ENCODE measurements around the gene CCR7.

CCR7 gene

DNA sequence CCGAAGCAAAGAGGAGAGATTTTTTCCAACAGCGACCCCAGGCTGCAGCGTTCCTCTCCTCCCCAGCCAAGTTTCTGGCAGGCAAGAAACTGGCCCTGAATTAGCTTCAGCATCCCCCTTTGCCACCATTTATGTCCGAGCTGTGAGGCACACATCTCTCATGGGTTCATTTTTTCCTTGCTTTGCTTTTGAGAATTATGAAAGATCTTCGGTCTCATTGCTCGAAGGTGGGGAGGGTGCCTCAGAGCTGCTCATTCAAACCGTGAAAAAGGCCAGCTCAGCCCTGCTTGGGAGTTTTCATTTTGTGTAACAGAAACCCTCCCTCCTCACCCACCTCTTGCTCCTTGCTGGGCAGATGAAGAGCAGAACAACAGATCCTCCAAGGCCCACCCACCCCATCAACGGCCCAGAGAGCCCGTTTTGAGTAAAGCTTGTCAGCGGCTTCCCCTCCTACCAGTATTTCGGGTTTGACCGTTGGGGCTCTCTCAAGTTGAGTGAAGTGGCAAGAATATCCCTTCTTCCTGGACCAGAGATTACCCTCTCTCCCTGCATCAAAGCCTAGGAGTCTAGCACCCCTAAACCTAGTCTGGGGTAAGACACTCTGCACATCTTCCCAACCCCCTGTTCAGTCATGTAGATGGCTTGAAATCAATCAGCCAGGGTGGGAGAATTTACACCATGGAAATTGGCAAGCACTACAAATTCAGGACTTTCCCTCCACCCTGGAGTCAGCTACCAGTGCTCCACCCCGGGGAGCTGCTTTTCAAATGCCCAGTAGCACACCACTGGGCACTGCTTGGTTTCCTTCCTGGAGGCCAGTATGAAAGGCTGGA, 1.8 kb downstream of the CCR7 start:
- DNase-seq (ENCODE audit: low read depth in 4 of 4, low spot score in 1 of 4): peak in 2 of 4 experiments; percentile 58 to 76

DNA sequence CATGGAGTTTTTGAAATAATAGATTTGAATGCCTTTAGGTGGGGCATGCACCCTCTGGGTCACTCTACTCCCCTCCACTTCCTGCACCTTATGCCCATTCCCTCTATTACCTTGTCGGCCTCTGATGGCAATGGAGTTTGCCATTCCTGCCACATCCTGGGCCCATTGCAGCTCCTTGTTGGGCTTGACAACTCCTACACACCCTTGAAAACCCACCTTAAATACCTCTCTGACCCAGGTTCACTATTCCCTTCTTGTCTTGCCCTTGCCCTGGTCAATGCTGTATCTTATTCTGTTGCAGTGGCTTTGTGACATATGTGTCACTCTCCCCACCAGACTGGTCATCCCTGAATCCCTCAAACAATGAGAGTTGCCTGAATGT, 2.4 kb downstream of the CCR7 start:
- no peak for DNase-seq (ENCODE audit: low read depth in 4 of 4, low spot score in 1 of 4)

DNA sequence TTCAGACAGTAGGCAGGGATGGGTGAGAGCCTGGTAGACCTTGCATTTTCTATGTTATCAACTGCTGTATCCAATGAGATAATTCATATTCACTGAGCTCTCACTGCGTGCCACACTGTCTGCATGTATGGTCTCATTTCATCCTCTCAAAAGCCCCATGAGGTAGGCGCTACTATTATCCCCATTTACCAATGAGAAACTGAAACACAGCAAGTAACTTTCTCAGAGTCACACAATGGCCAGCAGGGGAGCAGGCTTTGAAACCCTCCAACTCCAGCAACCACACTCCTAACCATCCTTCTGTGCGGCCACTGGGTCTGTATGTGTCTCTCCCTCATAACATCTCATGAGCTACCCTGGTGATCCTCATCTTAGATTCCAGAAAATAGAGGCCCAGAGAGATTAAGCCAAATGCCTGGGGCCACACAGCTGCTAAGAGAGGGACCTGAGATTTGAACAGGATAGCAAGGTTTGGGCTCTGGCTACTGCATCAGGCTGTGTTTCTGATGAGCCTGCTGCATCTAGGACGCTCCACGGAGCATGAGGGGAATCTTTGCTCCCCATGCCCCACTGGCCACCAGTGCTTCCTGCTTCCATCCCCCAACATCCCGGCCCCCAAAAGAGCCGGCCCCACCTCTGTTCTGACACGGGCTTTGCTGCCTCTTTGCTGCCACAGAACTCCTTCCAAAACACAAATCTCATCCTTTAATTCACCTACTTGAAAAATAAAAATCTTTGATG, 3.2 kb downstream of the CCR7 start:
- DNase-seq (ENCODE audit: low read depth in 4 of 4, low spot score in 1 of 4): no peak

DNA sequence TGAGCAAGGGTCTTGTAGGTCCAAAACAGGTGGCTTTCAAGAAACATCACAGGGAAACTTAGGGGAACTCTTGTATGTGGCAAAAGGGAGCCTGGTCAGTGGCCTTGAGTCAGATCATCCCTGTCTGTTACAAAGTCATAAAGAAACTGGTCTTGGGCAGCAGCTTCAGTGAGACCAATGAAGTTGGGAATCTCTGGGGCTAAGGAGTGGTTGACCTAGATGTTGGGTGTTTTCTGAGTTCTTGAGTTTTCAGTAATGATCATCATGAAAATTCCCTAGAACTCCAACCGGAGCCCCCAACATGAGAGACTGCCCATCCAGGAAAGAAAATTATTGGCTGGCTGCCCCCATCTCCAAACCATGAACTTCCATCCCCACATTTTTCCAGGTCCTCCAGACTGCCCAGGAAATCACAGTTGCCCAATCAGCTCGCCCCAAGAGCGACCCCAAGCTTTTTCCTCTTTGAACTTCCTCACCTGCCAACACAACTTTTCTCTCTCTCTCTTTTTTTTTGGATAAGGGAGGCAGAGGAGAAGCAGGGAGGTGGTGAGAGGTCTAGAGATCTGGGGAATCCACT, 3.9 kb downstream of the CCR7 start:
- DNase-seq (ENCODE audit: low read depth in 4 of 4, low spot score in 1 of 4): no peak

DNA sequence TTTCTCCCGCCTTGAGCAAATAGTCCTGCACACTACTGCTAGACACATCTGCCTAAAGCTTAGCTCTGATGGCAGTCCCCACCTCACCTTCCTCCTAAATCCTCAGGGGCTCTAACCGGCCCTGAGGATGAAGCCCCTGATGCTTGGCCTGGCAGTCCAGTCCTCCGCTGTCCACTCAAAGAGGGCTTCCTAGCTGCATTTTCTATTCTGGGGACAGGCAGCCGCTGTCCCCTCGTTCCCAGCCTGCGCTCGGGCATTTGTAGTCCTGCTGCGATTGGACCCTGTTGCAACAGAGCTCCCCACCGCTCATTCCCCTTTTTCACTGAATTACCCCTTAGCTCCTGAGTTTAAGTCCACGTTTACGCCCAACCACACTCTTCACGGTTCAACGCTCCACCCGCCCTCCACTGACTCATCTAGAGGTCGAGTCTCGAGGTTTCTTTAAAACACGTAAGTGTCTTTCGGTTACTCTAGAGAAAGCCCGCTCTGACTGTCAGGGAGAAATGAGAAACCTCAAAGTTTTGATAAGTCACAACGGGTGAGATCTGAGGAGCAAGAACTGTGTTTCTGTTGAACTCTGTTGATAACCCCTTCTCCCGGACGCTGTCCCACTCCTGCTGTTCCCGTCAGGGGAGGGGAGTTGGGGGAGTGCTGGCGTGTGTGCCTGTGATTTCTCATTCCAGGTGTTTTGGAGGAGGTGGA, 4.5 kb downstream of the CCR7 start:
- DNase-seq (ENCODE audit: low read depth in 4 of 4, low spot score in 1 of 4): peak in 1 of 4 experiments; percentile 59

DNA sequence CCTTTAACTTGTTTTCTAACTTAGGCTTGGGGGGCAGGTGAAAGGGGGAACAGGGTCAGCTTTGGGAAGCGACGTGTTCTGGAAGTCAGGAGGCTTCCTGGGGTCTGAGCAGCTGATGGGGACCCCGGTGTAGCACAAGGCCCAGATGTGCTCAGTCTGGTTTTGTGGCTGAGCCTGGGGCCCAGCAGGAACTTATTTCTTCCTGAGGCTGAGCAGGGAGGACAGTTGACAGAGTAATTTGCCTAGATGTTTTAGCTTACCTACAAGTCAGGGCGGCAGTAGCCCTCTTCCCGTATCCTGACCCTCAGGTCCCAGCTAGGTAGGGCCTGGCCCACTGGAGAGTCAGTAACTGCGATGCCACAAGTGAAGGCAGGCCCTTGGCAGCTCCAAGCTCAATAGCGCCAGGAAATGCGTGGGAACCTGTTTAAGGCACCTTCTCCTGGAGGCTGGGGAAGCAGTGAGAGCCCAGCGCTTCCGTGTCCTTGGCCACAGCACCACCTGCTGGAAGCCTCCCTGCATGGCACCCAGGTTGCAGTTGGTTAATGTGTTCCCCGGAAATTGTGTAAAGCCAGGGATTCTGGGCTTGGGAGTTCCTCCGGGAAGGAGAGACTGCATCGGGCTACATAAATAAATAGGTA, 5.2 kb downstream of the CCR7 start:
- DNase-seq (ENCODE audit: low read depth in 4 of 4, low spot score in 1 of 4): peak in 3 of 4 experiments; percentile 73 to 81 (median 73)

DNA sequence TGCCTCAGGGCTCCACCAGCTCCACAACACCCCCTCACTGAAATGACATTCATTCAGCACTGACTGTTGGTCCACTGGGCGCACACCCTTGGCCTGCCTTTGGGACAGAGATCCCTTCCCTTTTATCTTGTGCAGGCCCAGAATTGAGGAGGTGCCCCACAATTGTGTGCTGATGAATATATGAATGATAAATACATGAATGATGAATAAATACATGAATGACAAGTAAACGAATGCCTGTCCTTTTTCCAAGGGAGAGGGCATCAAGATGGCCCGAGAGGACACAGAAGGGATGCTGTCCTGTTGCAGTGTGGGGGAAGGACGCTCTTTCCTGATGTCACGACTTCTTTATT, 5.7 kb downstream of the CCR7 start:
- no peak for DNase-seq (ENCODE audit: low read depth in 4 of 4, low spot score in 1 of 4)

DNA sequence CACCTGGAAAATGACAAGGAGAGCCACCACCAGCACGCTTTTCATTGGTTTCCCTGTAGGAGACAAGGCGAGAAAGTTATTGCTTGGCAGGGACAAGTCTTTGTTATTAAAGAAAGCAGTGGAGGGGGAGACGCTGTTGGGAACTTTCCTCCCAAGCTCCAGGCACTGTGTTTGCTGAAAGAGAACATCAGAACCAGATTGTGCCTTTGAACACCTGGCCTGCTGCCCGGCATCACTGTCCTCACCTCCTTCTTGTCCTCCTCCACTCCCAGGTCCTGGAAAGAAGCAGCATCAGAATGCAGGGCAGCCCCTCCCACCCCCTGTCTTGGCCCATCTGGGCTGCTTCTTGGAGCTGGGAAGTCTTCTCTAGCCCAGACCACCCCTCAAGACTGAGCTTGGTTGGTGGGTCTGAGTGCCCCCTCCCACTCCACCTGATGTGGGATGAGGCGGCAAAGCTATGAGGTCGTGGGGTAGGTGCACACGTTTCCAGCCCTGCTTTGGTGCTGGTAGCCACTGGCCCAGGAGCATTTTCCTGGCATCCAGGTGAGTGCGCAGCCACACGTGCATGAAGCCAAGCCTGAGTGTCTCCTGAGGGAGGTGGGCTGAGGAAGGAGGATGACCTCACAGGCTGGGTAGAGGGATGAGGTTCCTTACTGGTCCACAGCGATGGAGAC, 6.2 kb downstream of the CCR7 start:
- DNase-seq (ENCODE audit: low read depth in 4 of 4, low spot score in 1 of 4): no peak

DNA sequence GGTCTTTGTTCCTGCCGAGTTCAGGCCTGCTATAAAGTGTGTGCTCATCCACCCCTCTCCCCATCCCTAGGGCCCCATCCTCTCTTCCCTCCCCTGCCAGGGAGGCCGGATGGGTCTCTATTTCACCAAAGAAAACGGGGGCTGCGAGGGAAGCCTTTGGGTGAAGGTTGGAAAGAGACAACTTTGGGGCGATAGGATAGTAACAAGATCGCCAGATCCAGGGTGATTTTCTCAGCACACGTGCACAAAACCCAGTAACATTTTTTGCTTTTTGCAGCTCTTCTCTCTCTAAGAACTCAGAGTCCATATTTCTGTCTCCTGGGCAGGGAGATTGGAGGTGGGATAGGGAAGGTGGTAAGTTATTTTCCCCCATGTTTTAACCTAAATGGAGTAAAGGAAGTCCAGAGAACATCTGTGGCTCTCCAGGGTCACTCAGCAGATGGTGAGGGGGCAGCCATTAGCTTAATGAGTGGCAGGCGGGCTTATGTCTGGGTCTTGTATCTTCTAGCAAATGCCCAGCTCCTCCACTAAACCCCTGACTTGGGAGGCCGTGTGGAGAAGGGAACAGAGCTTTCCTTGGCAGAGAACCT, 6.9 kb downstream of the CCR7 start:
- DNase-seq (ENCODE audit: low read depth in 4 of 4, low spot score in 1 of 4): no peak

DNA sequence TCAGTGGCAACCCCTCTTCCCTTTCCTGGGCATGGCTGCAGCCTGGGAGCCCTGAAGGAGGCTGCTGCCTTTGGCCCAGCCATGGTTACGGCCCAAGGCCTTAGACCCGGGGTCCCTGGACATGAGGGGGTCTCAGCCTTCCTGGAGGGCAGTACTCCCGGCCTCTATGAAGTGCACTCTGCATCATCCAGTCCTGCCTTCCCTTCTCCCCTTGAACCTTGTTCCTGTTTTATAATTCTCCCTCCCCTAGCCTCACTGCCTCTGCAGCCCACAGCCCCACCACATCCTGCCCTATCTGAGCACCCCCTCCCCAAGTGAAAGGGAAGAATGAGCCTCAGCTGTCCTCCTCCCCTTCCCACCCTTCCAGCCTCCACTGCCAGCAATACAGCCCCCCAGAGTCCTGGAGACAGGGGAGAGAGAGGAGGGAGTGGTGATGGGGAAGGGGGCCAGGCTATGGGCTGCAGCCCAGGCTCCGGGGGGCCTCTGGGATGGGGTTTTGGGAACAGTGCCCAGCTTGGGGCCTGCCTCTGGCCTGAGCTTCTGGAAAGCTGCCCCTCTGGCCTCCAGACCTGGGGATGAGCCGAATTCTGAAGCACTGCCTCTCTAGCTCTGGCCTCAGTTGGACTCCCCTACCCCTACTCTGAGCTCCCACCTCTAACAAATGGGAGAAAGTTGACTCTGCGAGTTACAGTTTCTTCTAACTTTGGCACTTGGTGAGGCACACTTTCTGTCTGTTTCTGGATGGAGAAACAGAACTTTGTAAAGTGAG, 7.6 kb downstream of the CCR7 start:
- no peak for DNase-seq (ENCODE audit: low read depth in 4 of 4, low spot score in 1 of 4)

DNA sequence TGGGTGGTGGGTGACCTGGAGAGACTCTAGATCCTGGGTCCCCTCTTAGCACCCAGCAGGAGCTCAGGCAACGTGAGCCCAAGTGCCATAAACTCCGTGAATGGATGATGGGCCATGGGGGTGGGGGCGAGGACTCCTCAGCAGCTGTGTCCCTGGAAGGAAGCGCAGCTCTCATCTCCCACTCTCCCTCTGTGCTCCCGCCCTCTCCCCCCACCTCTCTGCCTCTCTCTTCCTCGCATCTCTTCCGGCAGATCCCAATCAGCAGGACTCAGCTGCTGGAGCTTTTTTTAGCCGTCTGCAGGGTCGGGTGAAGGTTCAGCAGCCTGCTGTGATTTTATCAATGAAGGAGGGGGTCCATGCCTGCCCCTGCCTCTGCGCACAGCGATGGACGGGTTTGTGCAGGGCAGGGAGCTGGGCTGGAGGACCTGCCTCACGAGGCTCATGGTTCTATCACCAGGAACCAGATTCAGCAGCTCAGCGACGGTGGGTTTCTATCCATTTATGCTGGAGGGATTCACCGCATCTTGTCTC, 8.3 kb downstream of the CCR7 start:
- no peak for DNase-seq (ENCODE audit: low read depth in 4 of 4, low spot score in 1 of 4)

DNA sequence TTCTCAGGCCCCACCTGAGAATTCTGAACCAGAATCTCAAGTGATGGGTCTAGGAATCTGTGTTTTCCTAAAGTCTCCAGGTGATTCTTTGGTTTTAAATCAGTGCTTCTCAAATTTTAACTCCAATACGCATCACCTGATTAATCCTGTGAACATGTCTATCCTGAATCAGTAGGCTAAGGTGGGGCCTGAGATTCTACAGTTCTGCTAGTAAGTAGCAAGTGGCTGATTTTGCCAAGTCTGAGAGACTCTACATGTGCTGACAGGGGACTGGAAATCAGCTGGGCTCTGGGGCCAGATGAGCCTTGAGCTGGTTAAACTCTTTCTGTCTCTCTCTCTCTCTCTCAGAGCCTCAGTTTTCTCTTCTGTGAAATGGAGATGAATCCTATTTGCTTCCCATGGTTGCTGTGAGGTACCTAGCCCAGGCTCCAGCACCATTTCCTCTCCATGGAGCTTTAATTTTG, 9.0 kb downstream of the CCR7 start:
- DNase-seq (ENCODE audit: low read depth in 4 of 4, low spot score in 1 of 4): no peak

DNA sequence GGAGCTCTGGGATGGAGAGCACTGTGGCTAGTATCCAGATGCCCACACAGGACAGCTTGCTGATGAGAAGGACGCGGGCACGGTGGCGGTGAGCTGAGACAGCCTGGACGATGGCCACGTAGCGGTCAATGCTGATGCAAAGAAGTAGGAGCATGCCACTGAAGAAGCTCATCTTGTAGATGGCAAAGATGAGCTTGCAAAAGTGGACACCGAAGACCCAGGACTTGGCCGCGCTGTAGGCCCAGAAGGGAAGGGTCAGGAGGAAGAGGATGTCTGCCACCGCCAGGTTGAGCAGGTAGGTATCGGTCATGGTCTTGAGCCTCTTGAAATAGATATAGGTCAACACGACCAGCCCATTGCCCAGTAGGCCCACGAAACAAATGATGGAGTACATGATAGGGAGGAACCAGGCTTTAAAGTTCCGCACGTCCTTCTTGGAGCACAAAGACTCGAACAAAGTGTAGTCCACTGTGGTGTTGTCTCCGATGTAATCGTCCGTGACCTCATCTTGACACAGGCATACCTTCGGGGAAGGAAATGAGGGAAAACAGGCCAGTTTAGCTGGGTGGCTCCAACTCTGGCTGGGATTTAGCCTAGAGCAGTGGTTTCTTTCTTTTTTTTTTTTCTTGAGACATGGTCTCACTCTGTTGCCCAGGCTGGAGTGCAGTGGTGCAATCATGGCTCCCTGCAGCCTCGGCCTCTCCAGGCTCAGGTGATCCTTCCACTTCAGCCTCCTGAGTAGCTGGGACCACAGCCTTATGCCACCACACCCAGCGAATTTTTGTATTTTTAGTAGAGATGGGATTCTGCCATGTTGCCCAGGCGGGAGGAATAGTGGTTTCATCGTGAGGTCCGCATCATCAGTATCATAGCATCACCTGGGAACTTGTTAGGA, 9.7 kb downstream of the CCR7 start:
- DNase-seq (ENCODE audit: low read depth in 4 of 4, low spot score in 1 of 4): no peak

DNA sequence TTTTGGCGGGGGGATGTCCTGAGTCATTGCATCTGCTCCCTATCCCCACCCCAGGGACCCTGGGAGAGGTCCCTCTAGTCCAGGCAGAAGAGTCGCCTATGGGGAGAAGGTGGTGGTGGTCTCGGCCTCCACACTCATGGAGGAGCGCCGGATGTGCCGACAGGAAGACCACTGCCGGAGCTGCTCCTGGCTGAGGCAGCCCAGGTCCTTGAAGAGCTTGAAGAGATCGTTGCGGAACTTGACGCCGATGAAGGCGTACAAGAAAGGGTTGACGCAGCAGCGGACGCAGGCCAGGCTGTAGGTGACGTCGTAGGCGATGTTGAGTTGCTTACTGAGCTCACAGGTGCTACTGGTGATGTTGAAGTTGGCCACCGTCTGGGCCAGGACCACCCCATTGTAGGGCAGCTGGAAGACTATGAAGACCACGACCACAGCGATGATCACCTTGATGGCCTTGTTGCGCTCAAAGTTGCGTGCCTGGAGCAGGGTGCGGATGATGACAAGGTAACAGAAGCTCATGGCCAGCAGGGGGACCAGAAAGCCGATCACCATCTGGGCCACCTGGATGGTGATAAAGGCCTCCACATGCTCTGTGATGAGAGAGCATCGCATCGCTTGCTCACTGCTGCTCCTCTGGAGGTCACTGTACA, 10.5 kb downstream of the CCR7 start:
- DNase-seq (ENCODE audit: low read depth in 4 of 4, low spot score in 1 of 4): no peak

DNA sequence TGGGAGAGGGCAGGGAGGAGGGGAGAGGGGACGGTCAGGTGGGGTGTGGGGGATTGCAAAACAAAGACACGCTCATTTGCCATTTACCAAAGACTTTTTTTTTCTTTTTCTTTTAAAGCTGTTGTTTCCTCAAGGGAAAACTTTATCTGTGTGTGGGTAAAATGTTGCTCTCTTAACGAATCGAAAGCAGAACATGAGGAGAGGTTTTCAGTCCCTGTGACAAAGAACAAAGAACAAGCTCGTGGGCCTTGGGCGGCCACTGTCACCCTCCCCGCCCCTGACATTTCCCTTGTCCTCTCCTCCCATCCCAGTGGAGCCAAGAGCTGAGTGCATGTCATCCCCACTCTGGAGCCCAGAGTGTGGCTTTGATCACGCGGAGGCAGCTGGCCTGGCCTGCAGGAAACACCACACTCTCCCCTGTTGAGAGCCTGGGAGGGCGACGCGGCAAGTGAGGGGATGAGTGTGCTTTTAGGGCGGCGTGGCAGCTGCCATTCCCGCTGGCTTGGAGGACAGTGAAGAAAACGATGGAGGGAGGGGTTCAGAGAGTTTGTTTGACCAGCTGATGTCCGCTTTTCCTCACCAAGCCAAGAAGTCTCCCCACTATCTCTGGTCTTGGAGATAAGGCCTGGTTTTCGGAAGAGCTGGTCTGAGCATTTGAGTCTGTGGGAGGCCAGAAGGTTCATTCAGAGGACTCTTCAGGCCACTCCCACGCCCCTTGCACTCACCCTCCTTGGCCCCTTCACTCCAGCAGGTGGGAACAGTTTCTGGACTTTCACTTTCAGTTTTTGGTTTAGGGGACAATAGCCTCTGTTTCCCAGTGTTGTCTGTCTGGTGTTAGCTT, 11.4 kb downstream of the CCR7 start:
- no peak for DNase-seq (ENCODE audit: low read depth in 4 of 4, low spot score in 1 of 4)

DNA sequence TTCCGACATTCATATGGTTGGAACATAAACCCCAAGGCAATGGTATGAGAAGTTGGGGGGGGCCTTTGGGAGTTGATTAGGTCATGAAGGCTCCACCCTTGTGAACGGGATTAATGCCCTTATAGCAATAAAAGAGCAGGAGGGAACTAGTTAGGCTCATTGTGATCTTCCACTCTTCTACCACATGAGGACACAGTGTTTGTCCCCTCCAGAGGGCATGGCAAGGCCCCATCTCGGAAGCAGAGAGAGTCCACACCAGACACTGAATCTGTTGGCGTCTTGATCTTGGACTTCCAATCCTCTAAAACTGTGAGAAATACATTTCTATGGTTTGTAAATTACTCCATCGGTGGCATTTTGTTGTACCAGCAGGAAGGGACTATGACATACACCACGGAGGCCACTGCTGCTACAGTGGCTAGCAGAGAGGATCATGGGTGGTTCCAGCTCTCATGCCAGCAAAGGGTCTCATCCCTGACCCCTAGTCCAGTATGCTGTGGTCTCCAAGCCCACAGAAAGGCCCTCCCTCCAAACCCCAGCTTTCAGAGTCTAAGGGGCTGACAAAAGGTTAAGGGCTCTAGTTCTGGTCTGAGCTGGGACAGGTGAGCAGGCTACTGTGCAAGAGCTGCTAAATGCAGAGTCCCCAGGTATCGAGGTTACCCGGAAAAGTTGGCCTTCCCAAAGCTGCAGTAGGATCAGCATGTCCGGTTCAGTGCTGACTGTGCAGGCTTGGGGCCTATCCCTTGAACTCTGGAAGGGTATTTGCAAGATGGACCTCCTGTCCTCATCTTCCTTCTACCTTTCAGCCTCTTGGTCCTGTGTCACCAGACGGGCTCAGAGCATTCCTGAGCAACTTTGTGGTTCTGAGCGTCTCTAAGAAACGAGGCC, 12.2 kb downstream of the CCR7 start:
- no peak for DNase-seq (ENCODE audit: low read depth in 4 of 4, low spot score in 1 of 4)

All from stimulated activated CD4-positive, alpha-beta T cell treated with anti-CD3 and anti-CD28 coated beads, Interleukin-1b, Interleukin-23, amount 100 ng/mL, for 24 hours (primary cell).